ENCODE results near the gene SCMH1.

Gene SCMH1

DNA sequence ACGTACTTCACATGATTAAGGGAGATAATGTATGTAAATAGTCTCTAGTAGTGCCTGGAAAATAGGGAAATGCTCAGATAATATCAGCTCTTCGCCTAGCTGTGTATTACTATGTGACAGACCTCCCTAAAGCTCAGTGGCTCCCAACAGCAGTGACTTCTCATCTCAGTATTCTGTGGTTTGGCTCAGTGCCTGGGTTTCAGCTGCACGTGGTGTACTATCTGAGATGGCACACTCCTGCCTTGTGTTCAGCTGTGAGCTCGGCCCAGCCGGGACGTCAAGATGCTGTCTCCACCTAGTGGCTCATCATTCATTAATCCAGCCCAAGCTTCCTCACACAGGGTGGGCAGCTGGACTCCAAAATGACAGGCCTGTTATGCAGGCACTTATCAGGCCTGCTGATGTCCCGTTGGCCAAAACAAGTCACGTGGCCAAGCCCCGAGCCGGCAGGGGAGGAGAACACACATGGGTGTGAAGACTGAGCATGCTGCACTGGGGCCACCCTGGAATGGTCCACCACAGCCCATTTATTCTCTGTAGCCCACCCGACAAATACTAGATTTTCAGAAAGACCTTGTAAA, 238.4 kb downstream of the SCMH1 start (continued):
- TF ChIP-seq GLIS2 (tag by site-specific recombination; IDR thresholded peaks at IDR 0.05) (no peak), ZNF221 (tag by site-specific recombination; IDR thresholded peaks at IDR 0.05; ENCODE audit: borderline replicate concordance) (no peak), ZNF292 (tag by site-specific recombination; IDR thresholded peaks at IDR 0.05; ENCODE audit: borderline replicate concordance, low read depth) (no peak), ZNF274 (IDR thresholded peaks at IDR 0.05; ENCODE audit: low read length) (no peak), ZNF274 (tag by site-specific recombination; IDR thresholded peaks at IDR 0.05; ENCODE audit: borderline replicate concordance) (no peak), SETDB1 (IDR thresholded peaks at IDR 0.05; ENCODE audit: insufficient read length, low read length) (no peak), ZNF10 (tag by site-specific recombination; IDR thresholded peaks at IDR 0.05) (no peak), ZNF707 (tag by site-specific recombination; IDR thresholded peaks at IDR 0.05) (no peak), REPIN1 (tag by site-specific recombination; IDR thresholded peaks at IDR 0.05; ENCODE audit: low read depth) (no peak), ZNF341 (tag by site-specific recombination; IDR thresholded peaks at IDR 0.05; ENCODE audit: low read depth) (no peak), ZNF776 (tag by site-specific recombination; IDR thresholded peaks at IDR 0.05; ENCODE audit: borderline replicate concordance) (no peak), HOXC10 (CRISPR knock-in tag; IDR thresholded peaks at IDR 0.05) (no peak), ZNF2 (tag by site-specific recombination; IDR thresholded peaks at IDR 0.05) (peak; percentile 55; the same call in 1 of the 2 replicates), ZNF555 (tag by site-specific recombination; conservative IDR thresholded peaks at IDR 0.05) (no peak)
- TF ChIP-seq, protein P1, sequence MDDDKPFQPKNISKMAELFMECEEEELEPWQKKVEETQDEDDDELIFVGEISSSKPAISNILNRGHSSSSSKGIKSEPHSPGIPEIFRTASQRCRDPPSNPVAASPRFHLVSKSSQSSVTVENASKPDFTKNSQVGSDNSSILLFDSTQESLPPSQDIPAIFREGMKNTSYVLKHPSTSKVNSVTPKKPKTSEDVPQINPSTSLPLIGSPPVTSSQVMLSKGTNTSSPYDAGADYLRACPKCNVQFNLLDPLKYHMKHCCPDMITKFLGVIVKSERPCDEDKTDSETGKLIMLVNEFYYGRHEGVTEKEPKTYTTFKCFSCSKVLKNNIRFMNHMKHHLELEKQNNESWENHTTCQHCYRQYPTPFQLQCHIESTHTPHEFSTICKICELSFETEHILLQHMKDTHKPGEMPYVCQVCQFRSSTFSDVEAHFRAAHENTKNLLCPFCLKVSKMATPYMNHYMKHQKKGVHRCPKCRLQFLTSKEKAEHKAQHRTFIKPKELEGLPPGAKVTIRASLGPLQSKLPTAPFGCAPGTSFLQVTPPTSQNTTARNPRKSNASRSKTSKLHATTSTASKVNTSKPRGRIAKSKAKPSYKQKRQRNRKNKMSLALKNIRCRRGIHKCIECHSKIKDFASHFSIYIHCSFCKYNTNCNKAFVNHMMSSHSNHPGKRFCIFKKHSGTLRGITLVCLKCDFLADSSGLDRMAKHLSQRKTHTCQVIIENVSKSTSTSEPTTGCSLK (tag by site-specific recombination; IDR thresholded peaks at IDR 0.05): no peak
- TF ChIP-seq, protein P2, sequence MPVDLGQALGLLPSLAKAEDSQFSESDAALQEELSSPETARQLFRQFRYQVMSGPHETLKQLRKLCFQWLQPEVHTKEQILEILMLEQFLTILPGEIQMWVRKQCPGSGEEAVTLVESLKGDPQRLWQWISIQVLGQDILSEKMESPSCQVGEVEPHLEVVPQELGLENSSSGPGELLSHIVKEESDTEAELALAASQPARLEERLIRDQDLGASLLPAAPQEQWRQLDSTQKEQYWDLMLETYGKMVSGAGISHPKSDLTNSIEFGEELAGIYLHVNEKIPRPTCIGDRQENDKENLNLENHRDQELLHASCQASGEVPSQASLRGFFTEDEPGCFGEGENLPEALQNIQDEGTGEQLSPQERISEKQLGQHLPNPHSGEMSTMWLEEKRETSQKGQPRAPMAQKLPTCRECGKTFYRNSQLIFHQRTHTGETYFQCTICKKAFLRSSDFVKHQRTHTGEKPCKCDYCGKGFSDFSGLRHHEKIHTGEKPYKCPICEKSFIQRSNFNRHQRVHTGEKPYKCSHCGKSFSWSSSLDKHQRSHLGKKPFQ (tag by site-specific recombination; IDR thresholded peaks at IDR 0.05): no peak
- TF ChIP-seq, protein P3, sequence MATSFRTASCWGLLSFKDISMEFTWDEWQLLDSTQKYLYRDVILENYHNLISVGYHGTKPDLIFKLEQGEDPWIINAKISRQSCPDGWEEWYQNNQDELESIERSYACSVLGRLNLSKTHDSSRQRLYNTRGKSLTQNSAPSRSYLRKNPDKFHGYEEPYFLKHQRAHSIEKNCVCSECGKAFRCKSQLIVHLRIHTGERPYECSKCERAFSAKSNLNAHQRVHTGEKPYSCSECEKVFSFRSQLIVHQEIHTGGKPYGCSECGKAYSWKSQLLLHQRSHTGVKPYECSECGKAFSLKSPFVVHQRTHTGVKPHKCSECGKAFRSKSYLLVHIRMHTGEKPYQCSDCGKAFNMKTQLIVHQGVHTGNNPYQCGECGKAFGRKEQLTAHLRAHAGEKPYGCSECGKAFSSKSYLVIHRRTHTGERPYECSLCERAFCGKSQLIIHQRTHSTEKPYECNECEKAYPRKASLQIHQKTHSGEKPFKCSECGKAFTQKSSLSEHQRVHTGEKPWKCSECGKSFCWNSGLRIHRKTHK (tag by site-specific recombination; IDR thresholded peaks at IDR 0.05): no peak
- TF ChIP-seq, protein P4, sequence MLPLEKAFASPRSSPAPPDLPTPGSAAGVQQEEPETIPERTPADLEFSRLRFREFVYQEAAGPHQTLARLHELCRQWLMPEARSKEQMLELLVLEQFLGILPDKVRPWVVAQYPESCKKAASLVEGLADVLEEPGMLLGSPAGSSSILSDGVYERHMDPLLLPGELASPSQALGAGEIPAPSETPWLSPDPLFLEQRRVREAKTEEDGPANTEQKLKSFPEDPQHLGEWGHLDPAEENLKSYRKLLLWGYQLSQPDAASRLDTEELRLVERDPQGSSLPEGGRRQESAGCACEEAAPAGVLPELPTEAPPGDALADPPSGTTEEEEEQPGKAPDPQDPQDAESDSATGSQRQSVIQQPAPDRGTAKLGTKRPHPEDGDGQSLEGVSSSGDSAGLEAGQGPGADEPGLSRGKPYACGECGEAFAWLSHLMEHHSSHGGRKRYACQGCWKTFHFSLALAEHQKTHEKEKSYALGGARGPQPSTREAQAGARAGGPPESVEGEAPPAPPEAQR (tag by site-specific recombination; IDR thresholded peaks at IDR 0.05): no peak
- TF ChIP-seq, protein P5, sequence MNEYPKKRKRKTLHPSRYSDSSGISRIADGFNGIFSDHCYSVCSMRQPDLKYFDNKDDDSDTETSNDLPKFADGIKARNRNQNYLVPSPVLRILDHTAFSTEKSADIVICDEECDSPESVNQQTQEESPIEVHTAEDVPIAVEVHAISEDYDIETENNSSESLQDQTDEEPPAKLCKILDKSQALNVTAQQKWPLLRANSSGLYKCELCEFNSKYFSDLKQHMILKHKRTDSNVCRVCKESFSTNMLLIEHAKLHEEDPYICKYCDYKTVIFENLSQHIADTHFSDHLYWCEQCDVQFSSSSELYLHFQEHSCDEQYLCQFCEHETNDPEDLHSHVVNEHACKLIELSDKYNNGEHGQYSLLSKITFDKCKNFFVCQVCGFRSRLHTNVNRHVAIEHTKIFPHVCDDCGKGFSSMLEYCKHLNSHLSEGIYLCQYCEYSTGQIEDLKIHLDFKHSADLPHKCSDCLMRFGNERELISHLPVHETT (tag by site-specific recombination; IDR thresholded peaks at IDR 0.05): no peak
- TF ChIP-seq, protein P6, sequence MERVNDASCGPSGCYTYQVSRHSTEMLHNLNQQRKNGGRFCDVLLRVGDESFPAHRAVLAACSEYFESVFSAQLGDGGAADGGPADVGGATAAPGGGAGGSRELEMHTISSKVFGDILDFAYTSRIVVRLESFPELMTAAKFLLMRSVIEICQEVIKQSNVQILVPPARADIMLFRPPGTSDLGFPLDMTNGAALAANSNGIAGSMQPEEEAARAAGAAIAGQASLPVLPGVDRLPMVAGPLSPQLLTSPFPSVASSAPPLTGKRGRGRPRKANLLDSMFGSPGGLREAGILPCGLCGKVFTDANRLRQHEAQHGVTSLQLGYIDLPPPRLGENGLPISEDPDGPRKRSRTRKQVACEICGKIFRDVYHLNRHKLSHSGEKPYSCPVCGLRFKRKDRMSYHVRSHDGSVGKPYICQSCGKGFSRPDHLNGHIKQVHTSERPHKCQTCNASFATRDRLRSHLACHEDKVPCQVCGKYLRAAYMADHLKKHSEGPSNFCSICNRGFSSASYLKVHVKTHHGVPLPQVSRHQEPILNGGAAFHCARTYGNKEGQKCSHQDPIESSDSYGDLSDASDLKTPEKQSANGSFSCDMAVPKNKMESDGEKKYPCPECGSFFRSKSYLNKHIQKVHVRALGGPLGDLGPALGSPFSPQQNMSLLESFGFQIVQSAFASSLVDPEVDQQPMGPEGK (tag by site-specific recombination; IDR thresholded peaks at IDR 0.05): 0 out of 2 replicates have a peak, but pooled peaks have one; percentile 12
- TF ChIP-seq, protein P7, sequence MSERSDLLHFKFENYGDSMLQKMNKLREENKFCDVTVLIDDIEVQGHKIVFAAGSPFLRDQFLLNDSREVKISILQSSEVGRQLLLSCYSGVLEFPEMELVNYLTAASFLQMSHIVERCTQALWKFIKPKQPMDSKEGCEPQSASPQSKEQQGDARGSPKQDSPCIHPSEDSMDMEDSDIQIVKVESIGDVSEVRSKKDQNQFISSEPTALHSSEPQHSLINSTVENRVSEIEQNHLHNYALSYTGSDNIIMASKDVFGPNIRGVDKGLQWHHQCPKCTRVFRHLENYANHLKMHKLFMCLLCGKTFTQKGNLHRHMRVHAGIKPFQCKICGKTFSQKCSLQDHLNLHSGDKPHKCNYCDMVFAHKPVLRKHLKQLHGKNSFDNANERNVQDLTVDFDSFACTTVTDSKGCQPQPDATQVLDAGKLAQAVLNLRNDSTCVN (tag by site-specific recombination; optimal IDR thresholded peaks at IDR 0.05): no peak
- TF ChIP-seq, protein P8, sequence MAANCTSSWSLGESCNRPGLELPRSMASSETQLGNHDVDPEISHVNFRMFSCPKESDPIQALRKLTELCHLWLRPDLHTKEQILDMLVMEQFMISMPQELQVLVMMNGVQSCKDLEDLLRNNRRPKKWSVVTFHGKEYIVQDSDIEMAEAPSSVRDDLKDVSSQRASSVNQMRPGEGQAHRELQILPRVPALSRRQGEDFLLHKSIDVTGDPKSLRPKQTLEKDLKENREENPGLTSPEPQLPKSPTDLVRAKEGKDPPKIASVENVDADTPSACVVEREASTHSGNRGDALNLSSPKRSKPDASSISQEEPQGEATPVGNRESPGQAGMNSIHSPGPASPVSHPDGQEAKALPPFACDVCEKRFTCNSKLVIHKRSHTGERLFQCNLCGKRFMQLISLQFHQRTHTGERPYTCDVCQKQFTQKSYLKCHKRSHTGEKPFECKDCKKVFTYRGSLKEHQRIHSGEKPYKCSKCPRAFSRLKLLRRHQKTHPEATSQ (tag by site-specific recombination; IDR thresholded peaks at IDR 0.05): no peak
- TF ChIP-seq, protein P9, sequence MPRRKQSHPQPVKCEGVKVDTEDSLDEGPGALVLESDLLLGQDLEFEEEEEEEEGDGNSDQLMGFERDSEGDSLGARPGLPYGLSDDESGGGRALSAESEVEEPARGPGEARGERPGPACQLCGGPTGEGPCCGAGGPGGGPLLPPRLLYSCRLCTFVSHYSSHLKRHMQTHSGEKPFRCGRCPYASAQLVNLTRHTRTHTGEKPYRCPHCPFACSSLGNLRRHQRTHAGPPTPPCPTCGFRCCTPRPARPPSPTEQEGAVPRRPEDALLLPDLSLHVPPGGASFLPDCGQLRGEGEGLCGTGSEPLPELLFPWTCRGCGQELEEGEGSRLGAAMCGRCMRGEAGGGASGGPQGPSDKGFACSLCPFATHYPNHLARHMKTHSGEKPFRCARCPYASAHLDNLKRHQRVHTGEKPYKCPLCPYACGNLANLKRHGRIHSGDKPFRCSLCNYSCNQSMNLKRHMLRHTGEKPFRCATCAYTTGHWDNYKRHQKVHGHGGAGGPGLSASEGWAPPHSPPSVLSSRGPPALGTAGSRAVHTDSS (tag by site-specific recombination; IDR thresholded peaks at IDR 0.05): no peak
